ENCODE data around the gene UPF1. TPM values are rescaled to one million over a fixed set of nuclear protein-coding genes. Genes with fewer than 3 reads are reported as not detected.

UPF1 gene
- total RNA-seq, 1 experiment from 2014 or later, result 57.1 TPM

GRCh38 chr19:18856385-18857126 is 24.8 kb downstream of the UPF1 start:
- Mint-ChIP-seq H3K4me3 (ENCODE audit: low read depth, unreplicated experiment) (no peak overlapping the region), H3K4me1 (ENCODE audit: low read depth, unreplicated experiment) (no peaks in the 10 kb centered on the region), H3K9me3 (ENCODE audit: low read depth, unreplicated experiment) (no peaks in the 10 kb centered on the region), H3K27ac (ENCODE audit: unreplicated experiment) (no peak overlapping the region), H3K36me3 (ENCODE audit: insufficient read depth, unreplicated experiment) (peaks cover 27% of the 10 kb centered on the region), H3K27me3 (ENCODE audit: unreplicated experiment) (no peaks in the 10 kb centered on the region)
- TF ChIP-seq CTCF (IDR thresholded peaks at IDR 0.05; ENCODE audit: unreplicated experiment), result no peak
- CTCF ChIA-PET, result no interaction called here
- intact Hi-C loops (cut with micrococcal nuclease; ENCODE audit: unreplicated experiment), result no loop called here
- no peak for DNase-seq
- no TSS peak for BruUV-seq (replicated peaks)

GRCh38 chr19:18857223-18857622 is 25.5 kb downstream of the UPF1 start:
- intact Hi-C loops (cut with micrococcal nuclease; ENCODE audit: unreplicated experiment), result no loop called here
- CTCF ChIA-PET, result no interaction called here
- DNase-seq, result no peak
- Mint-ChIP-seq H3K27me3 (ENCODE audit: unreplicated experiment) (no peaks in the 10 kb centered on the region), H3K4me1 (ENCODE audit: low read depth, unreplicated experiment) (no peaks in the 10 kb centered on the region), H3K4me3 (ENCODE audit: low read depth, unreplicated experiment) (no peak overlapping the region), H3K36me3 (ENCODE audit: insufficient read depth, unreplicated experiment) (peaks cover 28% of the 10 kb centered on the region), H3K9me3 (ENCODE audit: low read depth, unreplicated experiment) (no peaks in the 10 kb centered on the region), H3K27ac (ENCODE audit: unreplicated experiment) (no peak overlapping the region)
- no peak for TF ChIP-seq CTCF (IDR thresholded peaks at IDR 0.05; ENCODE audit: unreplicated experiment)
- no TSS peak for BruUV-seq (replicated peaks)

GRCh38 chr19:18858906-18859646 is 27.3 kb downstream of the UPF1 start:
- no peak for TF ChIP-seq CTCF (IDR thresholded peaks at IDR 0.05; ENCODE audit: unreplicated experiment)
- intact Hi-C loops (cut with micrococcal nuclease; ENCODE audit: unreplicated experiment), result no loop called here
- H3K27ac Mint-ChIP-seq (ENCODE audit: unreplicated experiment), result no peak overlapping the region
- no peaks in the 10 kb centered on the region for H3K9me3 Mint-ChIP-seq (ENCODE audit: low read depth, unreplicated experiment)
- no TSS peak for BruUV-seq (replicated peaks)
- CTCF ChIA-PET, result no interaction called here
- no peak overlapping the region for H3K4me3 Mint-ChIP-seq (ENCODE audit: low read depth, unreplicated experiment)
- DNase-seq, result no peak
- H3K4me1 Mint-ChIP-seq (ENCODE audit: low read depth, unreplicated experiment), result no peaks in the 10 kb centered on the region
- no peaks in the 10 kb centered on the region for H3K27me3 Mint-ChIP-seq (ENCODE audit: unreplicated experiment)
- H3K36me3 Mint-ChIP-seq (ENCODE audit: insufficient read depth, unreplicated experiment), result peaks cover 36% of the 10 kb centered on the region

GRCh38 chr19:18859676-18860301 is 28.0 kb downstream of the UPF1 start:
- peaks cover 42% of the 10 kb centered on the region for H3K36me3 Mint-ChIP-seq (ENCODE audit: insufficient read depth, unreplicated experiment)
- no peaks in the 10 kb centered on the region for H3K4me1 Mint-ChIP-seq (ENCODE audit: low read depth, unreplicated experiment)
- H3K4me3 Mint-ChIP-seq (ENCODE audit: low read depth, unreplicated experiment), result no peak overlapping the region
- intact Hi-C loops (cut with micrococcal nuclease; ENCODE audit: unreplicated experiment), result no loop called here
- no peaks in the 10 kb centered on the region for H3K9me3 Mint-ChIP-seq (ENCODE audit: low read depth, unreplicated experiment)
- no TSS peak for BruUV-seq (replicated peaks)
- no peak for DNase-seq
- CTCF ChIA-PET, result no interaction called here
- no peak for TF ChIP-seq CTCF (IDR thresholded peaks at IDR 0.05; ENCODE audit: unreplicated experiment)
- H3K27ac Mint-ChIP-seq (ENCODE audit: unreplicated experiment), result no peak overlapping the region
- H3K27me3 Mint-ChIP-seq (ENCODE audit: unreplicated experiment), result no peaks in the 10 kb centered on the region
